Endothelial cell of umbilical vein (primary cell): ENCODE measurements around the gene LRRK1. TPM values are rescaled to one million over a fixed set of nuclear protein-coding genes. Genes with fewer than 3 reads are reported as not detected.

Source experiments
- BruUV-seq: library from RNA; stranded (reverse); fragments of 400-500 nt; replicated peaks from 2 replicates; lab custom pipeline; 2021; lab: Mats Ljungman, UMichigan
- CTCF ChIA-PET: fragments of 300-600, 350-600 bp; sonication (Branson Sonifier 250); formaldehyde crosslinking; loops from one replicate; lab custom pipeline; 2021; ENCODE audit warnings: antibody characterized with exemption, inconsistent platforms; lab: Charles Lee
- POLR2A ChIA-PET: fragments of 300-600, 350-600 bp; sonication (Branson Sonifier 250); formaldehyde crosslinking; loops from one replicate; lab custom pipeline; 2021; ENCODE audit warnings: antibody characterized with exemption, inconsistent platforms; lab: Charles Lee
- DNase-seq: peaks from one replicate; pipeline ENCODE4 v3.0.0-alpha.2; 2011; ENCODE audit warnings: low read depth, low spot score
- FAIRE-seq: peaks from 2 replicates; lab custom pipeline; 2011; peaks lifted over from hg19 to GRCh38; lab: Jason Lieb, UNC
- H2AFZ ChIP-seq: 2 replicates; pipeline ENCODE4 v1.6.0; 2012; ENCODE audit warnings: low read depth, low read length, control low read depth, inconsistent platforms
- H3K27ac ChIP-seq: 2 replicates; pipeline ENCODE4 v1.5.1; 2011; ENCODE audit warnings: low read depth, mild to moderate bottlenecking, control low read depth, low read length, moderate library complexity; ENCODE audit not compliant: insufficient read depth
- H3K27me3 ChIP-seq, 2 experiments: 2 replicates each; pipeline versions ENCODE4 v1.6.0 to v1.6.1; 2011; ENCODE audit warnings: low read length in 2 of 2, mixed read lengths in 1 of 2; ENCODE audit not compliant: control insufficient read depth in 2 of 2, insufficient read depth in 2 of 2
- H3K36me3 ChIP-seq, 2 experiments: 2 replicates in 1 of 2; 3 replicates in 1 of 2; pipeline ENCODE4 v1.5.1; 2011; ENCODE audit warnings: low read length in 2 of 2, mild to moderate bottlenecking in 1 of 2, moderate library complexity in 1 of 2; ENCODE audit not compliant: control insufficient read depth in 2 of 2, insufficient read depth in 2 of 2; ENCODE audit errors: extremely low read depth in 1 of 2
- H3K4me1 ChIP-seq: 3 replicates; pipeline ENCODE4 v1.5.1; 2011; ENCODE audit warnings: mild to moderate bottlenecking, low read length; ENCODE audit not compliant: control insufficient read depth, insufficient read depth; ENCODE audit errors: extremely low read depth
- H3K4me2 ChIP-seq: 2 replicates; pipeline ENCODE4 v1.6.1; 2011; ENCODE audit warnings: low read length, control low read depth, mixed read lengths; ENCODE audit not compliant: insufficient read depth
- H3K4me3 ChIP-seq, 3 experiments: fragments of 200-600 bp in 1 of 3; sonication (generic), shearing (Covaris generic) in 1 of 3; replicated peaks in 1 of 3; 2 replicates each; pipeline ENCODE4 v1.5.1; 2011 to 2016; ENCODE audit warnings: control low read depth in 3 of 3, low read length in 3 of 3, mild to moderate bottlenecking in 2 of 3, inconsistent platforms in 1 of 3, low read depth in 1 of 3, moderate library complexity in 1 of 3; ENCODE audit not compliant: insufficient read depth in 1 of 3
- H3K79me2 ChIP-seq: 2 replicates; pipeline ENCODE4 v1.6.0; 2012; ENCODE audit warnings: low read length, inconsistent platforms; ENCODE audit not compliant: control insufficient read depth, insufficient read depth
- H3K9ac ChIP-seq: replicated peaks from 2 replicates; pipeline ENCODE3; 2011; ENCODE audit warnings: low read length, control low read depth; ENCODE audit not compliant: insufficient read depth; ENCODE audit errors: extremely low read depth
- H3K9me1 ChIP-seq: replicated peaks from 3 replicates; pipeline ENCODE4 v1.6.0; 2011; ENCODE audit warnings: mild to moderate bottlenecking, low read length; ENCODE audit not compliant: control insufficient read depth, insufficient read depth; ENCODE audit errors: extremely low read depth
- H3K9me3 ChIP-seq: replicated peaks from 2 replicates; pipeline ENCODE4 v1.5.1; 2012; ENCODE audit warnings: low read length, inconsistent platforms; ENCODE audit not compliant: control insufficient read depth, insufficient read depth
- H4K20me1 ChIP-seq: replicated peaks from 2 replicates; pipeline ENCODE3; 2011; ENCODE audit warnings: mild to moderate bottlenecking, low read length; ENCODE audit not compliant: control insufficient read depth, insufficient read depth; ENCODE audit errors: extremely low read depth
- EZH2 ChIP-seq: IDR thresholded peaks from 2 replicates; pipeline ENCODE4 v1.6.1; 2012; ENCODE audit warnings: borderline replicate concordance, low read depth, mild to moderate bottlenecking, moderate library complexity, low read length, inconsistent platforms; ENCODE audit not compliant: severe bottlenecking
- FOS ChIP-seq: IDR thresholded peaks from 2 replicates; pipeline ENCODE4 v1.6.1; 2011; ENCODE audit warnings: mild to moderate bottlenecking, low read length, moderate library complexity, borderline replicate concordance; ENCODE audit not compliant: insufficient read depth
- GATA2 ChIP-seq: IDR thresholded peaks from 2 replicates; pipeline ENCODE4 v1.7.0; 2011; ENCODE audit warnings: low read depth, mild to moderate bottlenecking, moderate library complexity, mixed read lengths, low read length; ENCODE audit not compliant: insufficient read length, insufficient read depth
- JUN ChIP-seq: IDR thresholded peaks from 2 replicates; pipeline ENCODE4 v1.6.1; 2011; ENCODE audit warnings: borderline replicate concordance, low read depth; ENCODE audit not compliant: insufficient read length, insufficient read depth
- MYC ChIP-seq: IDR thresholded peaks from one replicate; pipeline ENCODE4 v1.6.1; 2011; ENCODE audit warnings: mild to moderate bottlenecking, low read depth, low read length
- POLR2A ChIP-seq: IDR thresholded peaks from 2 replicates; pipeline ENCODE4 v1.6.1; 2012; ENCODE audit warnings: low read depth, mild to moderate bottlenecking, control low read depth, low read length
- POLR2AphosphoS5 ChIP-seq: IDR thresholded peaks from 2 replicates; pipeline ENCODE4 v1.6.1; 2012; ENCODE audit warnings: low read depth, mild to moderate bottlenecking, control low read depth, low read length, moderate library complexity; ENCODE audit not compliant: insufficient read depth
- dilution Hi-C: fragments of 300-500 bp; cut with MboI; formaldehyde crosslinking; loops from one replicate; pipeline ENCODE4 v1.15.0; 2019; ENCODE audit warnings: low sequenced_read_pairs; ENCODE audit not compliant: extremely low pct_ligation_motif_present
- intact Hi-C: fragments of 100-400 bp; cut with micrococcal nuclease; formaldehyde crosslinking; loops from one replicate; pipeline ENCODE4 v1.10.0; 2022
- polyA plus RNA-seq, 4 experiments: library from polyadenylated mRNA; depleted of rRNA in 3 of 4; stranded (reverse) in 3 of 4; unstranded in 1 of 4; fragments of >200 nt; gene quantifications; 2 replicates each; pipeline versions ENCODE4 v1.2.1 to v1.2.3, GENCODE V29; 2011 to 2012; ENCODE audit warnings: missing spikeins in 1 of 4
- total RNA-seq: library from RNA; stranded (reverse); gene quantifications from 2 replicates; pipeline ENCODE4 v1.2.3, GENCODE V29; 2021
- TF ChIP-seq, protein P1 (sequence below): IDR thresholded peaks from 2 replicates; pipeline ENCODE4 v1.6.1; 2011; ENCODE audit not compliant: insufficient read depth, insufficient read length
- TF ChIP-seq, protein P2 (sequence below), 2 donors: IDR thresholded peaks; 1 replicate in 1 of 2; 2 replicates in 1 of 2; pipeline ENCODE4 v1.5.1; 2011; ENCODE audit warnings: low read length in 2 of 2, mild to moderate bottlenecking in 2 of 2, moderate library complexity in 2 of 2, control low read depth in 1 of 2, inconsistent platforms in 1 of 2, low read depth in 1 of 2; ENCODE audit not compliant: insufficient read depth in 1 of 2; ENCODE audit errors: extremely low read depth in 1 of 2

LRRK1 gene
- total and polyA plus RNA-seq, 2 donors (not counting 3 experiments of a cell fraction or from before 2014, with no cell fraction given), result 11.0 to 22.1 TPM

DNA sequence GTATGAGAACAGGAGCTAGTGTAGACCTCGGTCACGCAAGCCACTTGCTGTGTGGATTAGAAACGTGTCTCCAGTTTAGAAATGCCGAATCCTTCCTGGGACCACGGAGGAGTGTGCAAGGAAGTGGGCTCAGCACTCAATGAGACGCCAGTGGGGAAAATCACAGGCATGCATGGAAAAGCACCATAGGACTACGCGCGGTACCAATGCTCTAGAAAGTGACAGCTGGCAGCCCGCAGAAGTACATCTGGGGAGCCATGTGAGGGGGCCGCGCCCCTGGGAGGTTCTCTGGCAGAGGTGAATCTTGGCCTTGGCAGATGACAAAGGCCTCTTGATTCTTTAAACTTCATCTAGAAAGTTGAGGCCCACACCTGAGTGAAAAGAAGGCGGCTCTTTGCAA, 99.3 kb downstream of the LRRK1 start:
- dilution Hi-C loops (no loop called here), intact Hi-C loops (loop anchor here (10.0 kb wide), 1 partner anchor 156 kb away; no protein-coding TSS in a partner anchor)
- CTCF ChIA-PET, result interaction anchor here (1.7 to 6.1 kb wide), 3 partner anchors 9 to 240 kb away, joined by 11 to 34 read pairs (median 14); no protein-coding TSS in a partner anchor
- Histone ChIP-seq H4K20me1 (no peaks in the 10 kb centered on the region), H3K4me2 (no peak overlapping the region), H3K9me1 (no peaks in the 10 kb centered on the region), H3K9me3 (no peaks in the 10 kb centered on the region), H3K4me1 (no peaks in the 10 kb centered on the region), H3K4me3 (no peak overlapping the region), H3K27ac (no peak overlapping the region), H3K36me3 (peaks cover 0 to 13% of the 10 kb centered on the region in 2 experiments), H3K27me3 (no peaks in the 10 kb centered on the region), H3K9ac (no peak overlapping the region), H2AFZ (no peak overlapping the region), H3K79me2 (no peaks in the 10 kb centered on the region)
- TF ChIP-seq JUN (no peak), EZH2 (no peak), FOS (no peak), POLR2AphosphoS5 (no peak), GATA2 (no peak), MYC (no peak), POLR2A (no peak)
- TF ChIP-seq, protein P1, sequence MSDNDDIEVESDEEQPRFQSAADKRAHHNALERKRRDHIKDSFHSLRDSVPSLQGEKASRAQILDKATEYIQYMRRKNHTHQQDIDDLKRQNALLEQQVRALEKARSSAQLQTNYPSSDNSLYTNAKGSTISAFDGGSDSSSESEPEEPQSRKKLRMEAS, result no peak
- TF ChIP-seq, protein P2, sequence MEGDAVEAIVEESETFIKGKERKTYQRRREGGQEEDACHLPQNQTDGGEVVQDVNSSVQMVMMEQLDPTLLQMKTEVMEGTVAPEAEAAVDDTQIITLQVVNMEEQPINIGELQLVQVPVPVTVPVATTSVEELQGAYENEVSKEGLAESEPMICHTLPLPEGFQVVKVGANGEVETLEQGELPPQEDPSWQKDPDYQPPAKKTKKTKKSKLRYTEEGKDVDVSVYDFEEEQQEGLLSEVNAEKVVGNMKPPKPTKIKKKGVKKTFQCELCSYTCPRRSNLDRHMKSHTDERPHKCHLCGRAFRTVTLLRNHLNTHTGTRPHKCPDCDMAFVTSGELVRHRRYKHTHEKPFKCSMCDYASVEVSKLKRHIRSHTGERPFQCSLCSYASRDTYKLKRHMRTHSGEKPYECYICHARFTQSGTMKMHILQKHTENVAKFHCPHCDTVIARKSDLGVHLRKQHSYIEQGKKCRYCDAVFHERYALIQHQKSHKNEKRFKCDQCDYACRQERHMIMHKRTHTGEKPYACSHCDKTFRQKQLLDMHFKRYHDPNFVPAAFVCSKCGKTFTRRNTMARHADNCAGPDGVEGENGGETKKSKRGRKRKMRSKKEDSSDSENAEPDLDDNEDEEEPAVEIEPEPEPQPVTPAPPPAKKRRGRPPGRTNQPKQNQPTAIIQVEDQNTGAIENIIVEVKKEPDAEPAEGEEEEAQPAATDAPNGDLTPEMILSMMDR (IDR thresholded peaks at IDR 0.05; ENCODE audit: extremely low read depth in 1 of 2, insufficient read depth in 1 of 2, low read depth in 1 of 2, low read length in 2 of 2), result no peak
- no peak for DNase-seq
- POLR2A ChIA-PET, result no interaction called here
- FAIRE-seq, result no peak
- no TSS peak for BruUV-seq
